GM19193 (cell line): ENCODE results near the gene IL6.

Experiments
- POLR2A ChIP-seq: IDR thresholded peaks from 4 replicates; pipeline ENCODE4 v1.6.1; 2011; ENCODE audit not compliant: insufficient read depth, insufficient read length; ENCODE audit errors: extremely low read depth

Gene IL6

GRCh38 chr7:22771194-22771871 is 44.3 kb downstream of the IL6 start:
- TF ChIP-seq POLR2A: no peak

- TF ChIP-seq POLR2A: no peak
Measured at GRCh38 chr7:22771872-22772228, 44.9 kb downstream of the IL6 start.

- no peak for TF ChIP-seq POLR2A
Measured at GRCh38 chr7:22772885-22773284, 45.9 kb downstream of the IL6 start.

DNA sequence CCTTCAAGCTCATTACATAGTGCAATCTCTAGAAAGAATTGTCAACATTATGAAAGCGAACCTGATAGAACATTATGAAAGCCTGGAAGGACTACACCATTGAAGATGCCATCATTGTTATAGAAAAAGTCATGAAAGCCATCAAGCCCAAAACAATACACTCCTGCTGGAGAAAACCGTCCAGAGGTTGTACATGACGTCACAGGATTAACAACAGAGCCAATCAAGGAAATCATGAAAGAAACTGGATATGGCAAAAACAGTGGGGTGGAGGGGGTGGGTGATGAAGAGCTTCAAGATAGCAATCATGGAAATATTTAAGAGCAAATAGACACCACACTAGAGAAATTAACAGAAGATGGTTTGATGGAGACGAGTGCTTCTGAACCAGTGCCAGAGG is 50.0 kb downstream of the IL6 start:
- no peak for TF ChIP-seq POLR2A

- no peak for TF ChIP-seq POLR2A
Measured at GRCh38 chr7:22781230-22781711, 54.3 kb downstream of the IL6 start.
